ENCODE results near the gene RET. TPM values are rescaled to one million over a fixed set of nuclear protein-coding genes. Genes with fewer than 3 reads are reported as not detected.

The RET gene
- total and polyA plus RNA-seq, 2 of the 13 experiments (the other 11 are each of a cell fraction or from before 2014, with no cell fraction given) = 0.02 TPM; not detected in 1

DNA sequence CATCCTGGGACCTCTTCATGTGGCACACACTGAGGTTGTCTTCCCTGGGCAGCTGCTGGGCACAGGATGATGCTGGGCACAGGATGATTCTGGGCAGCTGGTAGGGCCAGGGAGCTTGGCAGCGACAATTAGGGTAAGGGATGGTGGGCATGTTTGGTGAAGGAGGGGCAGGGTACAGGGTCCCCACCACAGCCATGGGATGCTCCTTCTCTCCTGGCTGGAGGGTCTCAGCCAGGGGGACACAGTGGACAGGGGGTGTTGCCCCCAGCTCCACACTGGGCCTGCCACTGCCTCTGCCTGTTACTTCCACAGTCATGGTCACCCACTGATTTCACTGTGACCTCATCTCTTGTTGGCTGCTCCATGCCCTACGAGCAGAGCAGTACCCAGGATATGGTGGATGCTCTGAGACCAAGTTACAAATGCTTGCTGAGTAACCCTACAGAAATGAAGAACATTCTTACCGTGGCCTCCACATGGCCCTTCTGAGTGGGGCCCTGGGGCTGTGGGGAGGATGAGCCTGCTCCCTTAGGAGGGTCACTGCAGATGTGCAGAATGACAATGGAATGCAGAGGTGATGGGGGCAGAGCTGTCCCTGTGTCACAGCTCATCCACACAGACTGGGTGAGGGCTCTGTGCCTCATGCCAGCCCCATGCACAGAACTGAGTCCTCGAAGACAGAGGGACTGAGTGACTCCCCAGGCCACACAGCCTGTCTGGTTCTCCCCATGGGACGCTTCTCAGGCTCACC is 28.4 kb upstream of the RET start (continued):
- no peak for TF ChIP-seq RFX3 (CRISPR knock-in tag; IDR thresholded peaks at IDR 0.05)
- no peak for TF ChIP-seq KDM4B (CRISPR knock-in tag; IDR thresholded peaks at IDR 0.05)
- no peak for TF ChIP-seq ZNF296 (CRISPR knock-in tag; conservative IDR thresholded peaks at IDR 0.05)
- no peak for TF ChIP-seq ZNF205 (CRISPR knock-in tag; IDR thresholded peaks at IDR 0.05)
- TF ChIP-seq SMARCE1 (IDR thresholded peaks at IDR 0.05; ENCODE audit: borderline replicate concordance) = no peak
- no peak for TF ChIP-seq KLF9 (CRISPR knock-in tag; IDR thresholded peaks at IDR 0.05; ENCODE audit: low read depth)
- TF ChIP-seq ZSCAN12 (CRISPR knock-in tag; IDR thresholded peaks at IDR 0.05) = no peak
- no peak for TF ChIP-seq ZNF883 (CRISPR knock-in tag; IDR thresholded peaks at IDR 0.05; ENCODE audit: not compliant biosample characterization)

GRCh38 chr10:43049081-43049551 is 27.8 kb upstream of the RET start:
- in situ Hi-C loops (cut with HindIII; ENCODE audit: extremely low pct_ligation_motif_present, low pct_unique_long_range_greater_than_20kb) (no loop called here), intact Hi-C loops (cut with micrococcal nuclease; ENCODE audit: unreplicated experiment) (no loop called here)
- no peak overlapping the region for H3K9ac ChIP-seq (ENCODE audit: insufficient read depth, low read depth, low read length)
- H3K4me3 ChIP-seq (replicated peaks in 1 of 3; ENCODE audit: insufficient read depth in 1 of 3, low read depth in 2 of 3, low read length in 3 of 3) = no peak overlapping the region
- BruUV-seq (replicated peaks) = no TSS peak
- H4K20me1 ChIP-seq (ENCODE audit: insufficient read depth, low read length) = no peaks in the 10 kb centered on the region
- CTCF ChIA-PET (ENCODE audit: low intra/inter-chr PET ratio, low total read pairs) = no interaction called here
- H3K4me1 ChIP-seq (ENCODE audit: insufficient read depth, low read length) = no peaks in the 10 kb centered on the region
- FAIRE-seq (no peak), DNase-seq (ENCODE audit: low spot score) (no peak), ATAC-seq (no peak)
- peaks cover 5 to 19% of the 10 kb centered on the region in 2 experiments; a peak in 3 of 5 replicates for H3K27me3 ChIP-seq (ENCODE audit: control insufficient read depth in 1 of 2, insufficient read depth in 2 of 2, low read length in 2 of 2)
- H3K4me2 ChIP-seq (ENCODE audit: low read depth, low read length) = no peak overlapping the region
- no peak overlapping the region for H2AFZ ChIP-seq (ENCODE audit: low read length)
- POLR2A ChIA-PET = no interaction called here
- 50% methylated on average over 9 of the region's 10 CpGs for WGBS (ENCODE audit: low lambda C conversion rate)
- no peaks in the 10 kb centered on the region for H3K36me3 ChIP-seq (replicated peaks in 1 of 2; ENCODE audit: control insufficient read depth in 1 of 2, insufficient read depth in 2 of 2, low read length in 2 of 2)
- H3K9me3 ChIP-seq (ENCODE audit: low read length) = no peaks in the 10 kb centered on the region
- no peaks in the 10 kb centered on the region for H3K79me2 ChIP-seq (ENCODE audit: insufficient read depth, low read length)
- H3K27ac ChIP-seq (ENCODE audit: extremely low read length, insufficient read depth, low read length) = no peak overlapping the region
- no peak for TF ChIP-seq SMARCE1 (IDR thresholded peaks at IDR 0.05; ENCODE audit: borderline replicate concordance)
- TF ChIP-seq TCF7L2 (IDR thresholded peaks at IDR 0.05; ENCODE audit: low read depth, low read length) = no peak
- TF ChIP-seq GABPB1 (CRISPR knock-in tag; IDR thresholded peaks at IDR 0.05) = no peak
- TF ChIP-seq ZGPAT (CRISPR knock-in tag; IDR thresholded peaks at IDR 0.05) = no peak
- no peak for TF ChIP-seq DNMT1 (CRISPR knock-in tag; IDR thresholded peaks at IDR 0.05)
- TF ChIP-seq ZHX2 (IDR thresholded peaks at IDR 0.05; ENCODE audit: low read depth) = no peak
- TF ChIP-seq ZHX2 (CRISPR knock-in tag; IDR thresholded peaks at IDR 0.05; ENCODE audit: borderline replicate concordance) = no peak
- TF ChIP-seq RNF2 (conservative IDR thresholded peaks at IDR 0.05; ENCODE audit: low read depth) = no peak

Measured in HepG2 (cell line).